Astrocyte (in vitro differentiated cells and primary cell): Measurements from ENCODE around the gene SLC27A4.

Experiments used
- EZH2 ChIP-seq: IDR thresholded peaks from 2 replicates; pipeline ENCODE4 v1.6.1; 2012; ENCODE audit warnings: mild to moderate bottlenecking, low read length, inconsistent platforms; ENCODE audit not compliant: insufficient read depth
- TF ChIP-seq, protein P1 (sequence below): IDR thresholded peaks from 2 replicates; pipeline ENCODE4 v1.5.1; 2011; ENCODE audit warnings: low read depth, mild to moderate bottlenecking, inconsistent platforms, low read length, moderate library complexity; ENCODE audit not compliant: insufficient read depth

DNA sequence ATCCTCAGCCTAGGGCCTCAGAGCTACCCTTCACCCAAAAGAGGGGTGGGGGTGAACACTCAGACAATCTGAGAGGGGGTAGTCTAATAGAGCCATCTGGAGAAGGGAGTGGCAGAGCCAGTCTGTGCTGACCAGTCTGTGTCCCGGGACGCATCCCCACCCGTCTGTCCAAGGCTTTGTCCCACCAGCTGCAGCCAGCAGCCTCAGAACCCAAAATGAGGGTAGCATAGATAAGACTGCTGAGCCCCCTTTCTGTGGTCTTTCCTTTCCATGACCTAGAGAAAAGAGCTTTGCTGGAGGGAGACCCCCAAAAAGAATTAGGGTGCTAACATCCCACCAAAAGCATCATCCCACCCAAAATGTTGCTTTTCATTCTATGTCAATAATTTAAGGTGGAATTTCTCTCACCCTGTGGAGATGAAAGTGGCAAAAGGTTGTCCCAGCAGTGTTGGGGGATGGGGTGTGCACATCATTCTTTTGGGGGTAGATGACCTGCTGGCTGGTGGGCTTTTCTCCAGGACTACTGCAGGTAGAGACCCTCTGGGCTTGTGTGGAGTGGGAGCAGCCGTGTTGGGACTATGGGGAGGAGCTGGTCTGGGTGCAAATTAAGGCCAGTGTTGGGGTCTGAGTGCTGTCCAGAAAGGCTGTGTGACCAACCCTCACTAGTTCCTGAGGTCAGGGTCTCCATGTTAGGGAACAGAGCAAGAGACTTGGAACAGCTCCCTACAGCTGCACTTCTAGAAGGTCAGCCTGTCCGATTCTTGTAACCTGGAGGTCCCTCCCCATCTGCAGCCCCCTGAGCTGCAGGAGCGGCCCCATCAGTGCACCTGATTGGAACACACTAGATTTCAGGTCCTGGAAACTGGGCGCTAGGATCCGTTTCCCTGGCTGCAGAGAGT is 50.7 kb downstream of the SLC27A4 start:
- TF ChIP-seq, protein P1, sequence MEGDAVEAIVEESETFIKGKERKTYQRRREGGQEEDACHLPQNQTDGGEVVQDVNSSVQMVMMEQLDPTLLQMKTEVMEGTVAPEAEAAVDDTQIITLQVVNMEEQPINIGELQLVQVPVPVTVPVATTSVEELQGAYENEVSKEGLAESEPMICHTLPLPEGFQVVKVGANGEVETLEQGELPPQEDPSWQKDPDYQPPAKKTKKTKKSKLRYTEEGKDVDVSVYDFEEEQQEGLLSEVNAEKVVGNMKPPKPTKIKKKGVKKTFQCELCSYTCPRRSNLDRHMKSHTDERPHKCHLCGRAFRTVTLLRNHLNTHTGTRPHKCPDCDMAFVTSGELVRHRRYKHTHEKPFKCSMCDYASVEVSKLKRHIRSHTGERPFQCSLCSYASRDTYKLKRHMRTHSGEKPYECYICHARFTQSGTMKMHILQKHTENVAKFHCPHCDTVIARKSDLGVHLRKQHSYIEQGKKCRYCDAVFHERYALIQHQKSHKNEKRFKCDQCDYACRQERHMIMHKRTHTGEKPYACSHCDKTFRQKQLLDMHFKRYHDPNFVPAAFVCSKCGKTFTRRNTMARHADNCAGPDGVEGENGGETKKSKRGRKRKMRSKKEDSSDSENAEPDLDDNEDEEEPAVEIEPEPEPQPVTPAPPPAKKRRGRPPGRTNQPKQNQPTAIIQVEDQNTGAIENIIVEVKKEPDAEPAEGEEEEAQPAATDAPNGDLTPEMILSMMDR: no peak
- TF ChIP-seq EZH2: no peak
